K562 (cell line): ENCODE data around the gene MUCL3. TPM values are rescaled to one million over a fixed set of nuclear protein-coding genes. Genes with fewer than 3 reads are reported as not detected.

ENCODE experiments used
- HMGXB4 ChIP-seq: sonication (generic); formaldehyde crosslinking; IDR thresholded peaks from 2 replicates; pipeline ENCODE4 v1.8.1; 2023; ENCODE audit warnings: mild to moderate bottlenecking, missing genetic modification reagents
- MLLT1 ChIP-seq, 2 experiments: fragments of 450-650 bp; IDR thresholded peaks; 2 replicates each; pipeline ENCODE4 v1.6.1; 2016
- NEUROD1 ChIP-seq: fragments of 150-350 bp; IDR thresholded peaks from 2 replicates; pipeline ENCODE4 v1.6.1; 2014; ENCODE audit warnings: borderline replicate concordance, low read length, low read depth; ENCODE audit not compliant: partially characterized antibody
- NFE2L1 ChIP-seq: fragments of 450-650 bp; IDR thresholded peaks from 2 replicates; pipeline ENCODE4 v1.6.1; 2016; ENCODE audit warnings: missing genetic modification characterization, low read depth, mild to moderate bottlenecking, missing compliant biosample characterization, moderate library complexity, borderline replicate concordance
- POLR2B ChIP-seq: fragments of 450-650 bp; IDR thresholded peaks from 2 replicates; pipeline ENCODE4 v1.6.1; 2018; ENCODE audit warnings: low read depth; ENCODE audit not compliant: partially characterized antibody
- RCOR1 ChIP-seq, 2 experiments: IDR thresholded peaks; 2 replicates each; pipeline ENCODE4 v1.6.1; 2012; ENCODE audit warnings: low read depth in 2 of 2, low read length in 2 of 2, borderline replicate concordance in 1 of 2, improper control_type of control experiment in 1 of 2
- RREB1 ChIP-seq: fragments of 250-450 bp; sonication (Bioruptor Pico); IDR thresholded peaks from 2 replicates; pipeline ENCODE4 v1.4.0; 2020
- SIX5 ChIP-seq, 2 experiments: IDR thresholded peaks; 2 replicates each; pipeline ENCODE4 v1.6.1; 2011; ENCODE audit warnings: low read length in 2 of 2, borderline replicate concordance in 1 of 2, low read depth in 1 of 2, mild to moderate bottlenecking in 1 of 2, moderate library complexity in 1 of 2; ENCODE audit not compliant: insufficient read depth in 1 of 2
- SPI1 ChIP-seq: IDR thresholded peaks from 2 replicates; pipeline ENCODE4 v1.6.1; 2011; ENCODE audit warnings: low read depth, low read length, control low read depth, borderline replicate concordance
- TAF7 ChIP-seq: fragments of 450-650 bp; IDR thresholded peaks from 2 replicates; pipeline ENCODE4 v1.6.1; 2016; ENCODE audit warnings: missing genetic modification characterization, missing compliant biosample characterization
- XRCC5 ChIP-seq: fragments of 200-400 bp; formaldehyde crosslinking; IDR thresholded peaks from 2 replicates; pipeline ENCODE4 v1.6.1; 2017; ENCODE audit warnings: low read depth, mild to moderate bottlenecking, low read length
- YY1 ChIP-seq, 3 experiments: IDR thresholded peaks; 2 replicates each; pipeline ENCODE4 v1.6.1; 2011; ENCODE audit warnings: low read length in 2 of 3, mild to moderate bottlenecking in 2 of 3, moderate library complexity in 2 of 3, borderline replicate concordance in 1 of 3, control low read depth in 1 of 3, low read depth in 1 of 3; ENCODE audit not compliant: insufficient read depth in 3 of 3, insufficient replicate concordance in 2 of 3, control insufficient read depth in 1 of 3, insufficient read length in 1 of 3; ENCODE audit errors: extremely low read depth in 1 of 3
- ZNF212 ChIP-seq: fragments of 450-650 bp; formaldehyde crosslinking; IDR thresholded peaks from 2 replicates; pipeline ENCODE4 v1.4.0; 2020; ENCODE audit warnings: mild to moderate bottlenecking
- ZNF740 ChIP-seq, 3 experiments: fragments of 200-800 bp in 1 of 3; sonication (Bioruptor generic) in 1 of 3; sonication (generic) in 1 of 3; formaldehyde crosslinking in 1 of 3; IDR thresholded peaks; 2 replicates each; pipeline versions ENCODE4 v1.6.1 to v1.8.0; 2016 to 2022; ENCODE audit warnings: mild to moderate bottlenecking in 2 of 3, missing compliant biosample characterization in 2 of 3, missing genetic modification characterization in 2 of 3, missing genetic modification reagents in 1 of 3
- polyA plus RNA-seq, 8 experiments: library from polyadenylated mRNA; depleted of rRNA in 4 of 8; stranded (reverse) in 5 of 8; unstranded in 3 of 8; fragments of >200 nt; fragmentation: Nextera tagmentation in 2 of 8; fragmentation: Illumina TruSeq in 1 of 8; extraction: Ambion mirVana in 2 of 8; extraction: Trizol in 1 of 8; gene quantifications; 2 replicates each; pipeline versions ENCODE4 v1.2.1 to v1.2.3, GENCODE V29; 2011 to 2014; ENCODE audit warnings: inconsistent platforms in 1 of 8, missing spikeins in 1 of 8
- total RNA-seq, 7 experiments: library from RNA; depleted of rRNA in 6 of 7; stranded (reverse); fragments of >200 nt in 6 of 7; fragmentation: Illumina TruSeq in 2 of 7; extraction: Trizol in 2 of 7; gene quantifications; 2 replicates each; pipeline versions ENCODE4 v1.2.1 to v1.2.3, GENCODE V29; 2011 to 2021; ENCODE audit warnings: low replicate concordance in 1 of 7

MUCL3 gene
- total and polyA plus RNA-seq, 9 of the 15 experiments (the other 6 are each of a cell fraction or from before 2014, with no cell fraction given) = 0.07 TPM; not detected in 8

GRCh38 chr6:30955367-30956042 lies 14.7 kb downstream of the MUCL3 start (continued):
- TF ChIP-seq HMGXB4 (CRISPR knock-in tag) (no peak), NFE2L1 (tag) (no peak), NEUROD1 (peak; percentile 91), XRCC5 (peak; percentile 80; the same call in 1 of the 2 replicates), SPI1 (0 out of 2 replicates have a peak, but pooled peaks have one; percentile 33), POLR2B (peak; percentile 63), RCOR1 (IDR thresholded peaks at IDR 0.05; ENCODE audit: borderline replicate concordance in 1 of 2, low read depth in 2 of 2, low read length in 2 of 2) (peak; percentile 80 to 94; a peak in 3 of 4 replicates), ZNF212 (no peak), MLLT1 (IDR thresholded peaks at IDR 0.05) (peak in 1 of 2 experiments; percentile 79; a peak in 2 of 4 replicates), YY1 (IDR thresholded peaks at IDR 0.05; ENCODE audit: borderline replicate concordance in 1 of 3, control insufficient read depth in 1 of 3, extremely low read depth in 1 of 3, insufficient read depth in 3 of 3, insufficient read length in 1 of 3, insufficient replicate concordance in 2 of 3, low read depth in 1 of 3, low read length in 2 of 3) (peak in 2 of 3 experiments; percentile 60 to 79), RREB1 (CRISPR knock-in tag) (no peak), TAF7 (tag) (peak; percentile 100), ZNF740 (CRISPR knock-in tag; IDR thresholded peaks at IDR 0.05) (no peak), ZNF740 (tag; IDR thresholded peaks at IDR 0.05) (peak in 1 of 2 experiments; percentile 21; a peak in 1 of 4 replicates), SIX5 (IDR thresholded peaks at IDR 0.05; ENCODE audit: borderline replicate concordance in 1 of 2, insufficient read depth in 1 of 2, low read depth in 1 of 2, low read length in 2 of 2) (no peak)
